Measurements from ENCODE around the gene PTPN2.

PTPN2 gene

GRCh38 chr18:12857991-12858544 lies 26.0 kb downstream of the PTPN2 start:
- DNase-seq (ENCODE audit: low read depth, low spot score), result no peak

- no peak for DNase-seq (ENCODE audit: low read depth, low spot score)
Measured at GRCh38 chr18:12857215-12857905, 26.7 kb downstream of the PTPN2 start.

- no peak for DNase-seq (ENCODE audit: low read depth, low spot score)
Measured at GRCh38 chr18:12855916-12856315, 28.1 kb downstream of the PTPN2 start.

- DNase-seq (ENCODE audit: low read depth, low spot score), result no peak
Measured at GRCh38 chr18:12852566-12853315, 31.3 kb downstream of the PTPN2 start.

- DNase-seq (ENCODE audit: low read depth, low spot score), result no peak
Measured at GRCh38 chr18:12851716-12852115, 32.3 kb downstream of the PTPN2 start.

GRCh38 chr18:12849548-12849947 lies 34.5 kb downstream of the PTPN2 start:
- no peak for DNase-seq (ENCODE audit: low read depth, low spot score)

- DNase-seq (ENCODE audit: low read depth, low spot score), result no peak
Measured at GRCh38 chr18:12848405-12848804, 35.6 kb downstream of the PTPN2 start.

GRCh38 chr18:12844391-12844790 lies 39.6 kb downstream of the PTPN2 start:
- DNase-seq (ENCODE audit: low read depth, low spot score), result no peak

GRCh38 chr18:12843420-12844350 lies 40.4 kb downstream of the PTPN2 start:
- no peak for DNase-seq (ENCODE audit: low read depth, low spot score)

- no peak for DNase-seq (ENCODE audit: low read depth, low spot score)
Measured at GRCh38 chr18:12842459-12843380, 41.3 kb downstream of the PTPN2 start.

GRCh38 chr18:12841070-12841469 lies 43.0 kb downstream of the PTPN2 start:
- no peak for DNase-seq (ENCODE audit: low read depth, low spot score)

- no peak for DNase-seq (ENCODE audit: low read depth, low spot score)
Measured at GRCh38 chr18:12840382-12840781, 43.7 kb downstream of the PTPN2 start.

- DNase-seq (ENCODE audit: low read depth, low spot score), result peak; percentile 30
Measured at GRCh38 chr18:12839526-12840196, 44.4 kb downstream of the PTPN2 start.

- DNase-seq (ENCODE audit: low read depth, low spot score), result no peak
Measured at GRCh38 chr18:12839057-12839525, 44.9 kb downstream of the PTPN2 start.

- DNase-seq (ENCODE audit: low read depth, low spot score), result no peak
Measured at GRCh38 chr18:12838178-12838634, 45.8 kb downstream of the PTPN2 start.

GRCh38 chr18:12837747-12838146 lies 46.3 kb downstream of the PTPN2 start:
- DNase-seq (ENCODE audit: low read depth, low spot score), result no peak

- DNase-seq (ENCODE audit: low read depth, low spot score), result no peak
Measured at GRCh38 chr18:12836551-12836950, 47.5 kb downstream of the PTPN2 start.

- DNase-seq (ENCODE audit: low read depth, low spot score), result no peak
Measured at GRCh38 chr18:12828116-12829051, 55.7 kb downstream of the PTPN2 start.

GRCh38 chr18:12827588-12827987 lies 56.4 kb downstream of the PTPN2 start:
- no peak for DNase-seq (ENCODE audit: low read depth, low spot score)
